Measurements from ENCODE around the gene GSG1L2. TPM values are rescaled to one million over a fixed set of nuclear protein-coding genes. Genes with fewer than 3 reads are reported as not detected.

GSG1L2 gene
- total and polyA plus RNA-seq, 2 experiments from 2014 or later, result not detected

GRCh38 chr17:9814337-9814945 lies 7.4 kb downstream of the GSG1L2 start:
- no peaks in the 10 kb centered on the region for H3K4me1 ChIP-seq (ENCODE audit: insufficient read depth)
- no peak for DNase-seq (ENCODE audit: low spot score)
- H3K4me2 ChIP-seq, result no peak overlapping the region
- H3K9me2 ChIP-seq (replicated peaks; ENCODE audit: insufficient read depth), result no peaks in the 10 kb centered on the region
- no peak overlapping the region for H3K4me3 ChIP-seq
- no peaks in the 10 kb centered on the region for H3K36me3 ChIP-seq (replicated peaks; ENCODE audit: insufficient read depth, low read depth)
- H2AFZ ChIP-seq, result no peak overlapping the region
- no peak overlapping the region for H3K27ac ChIP-seq
- TF ChIP-seq EZH2phosphoT487 (IDR thresholded peaks at IDR 0.05; ENCODE audit: low read depth, severe bottlenecking, unreplicated experiment) (no peak), CTCF (IDR thresholded peaks at IDR 0.05; ENCODE audit: poor library complexity) (no peak), EZH2 (IDR thresholded peaks at IDR 0.05; ENCODE audit: borderline replicate concordance) (no peak)
- no peaks in the 10 kb centered on the region for H4K20me1 ChIP-seq (ENCODE audit: insufficient read depth, poor library complexity, severe bottlenecking)
- WGBS (ENCODE audit: low lambda C conversion rate, missing lambda C conversion rate), result 80% methylated on average over 14 of the region's 14 CpGs
- no peaks in the 10 kb centered on the region for H3K79me2 ChIP-seq
- no peaks in the 10 kb centered on the region for H3K27me3 ChIP-seq
- no peaks in the 10 kb centered on the region for H3K9me3 ChIP-seq (ENCODE audit: low read depth)

DNA sequence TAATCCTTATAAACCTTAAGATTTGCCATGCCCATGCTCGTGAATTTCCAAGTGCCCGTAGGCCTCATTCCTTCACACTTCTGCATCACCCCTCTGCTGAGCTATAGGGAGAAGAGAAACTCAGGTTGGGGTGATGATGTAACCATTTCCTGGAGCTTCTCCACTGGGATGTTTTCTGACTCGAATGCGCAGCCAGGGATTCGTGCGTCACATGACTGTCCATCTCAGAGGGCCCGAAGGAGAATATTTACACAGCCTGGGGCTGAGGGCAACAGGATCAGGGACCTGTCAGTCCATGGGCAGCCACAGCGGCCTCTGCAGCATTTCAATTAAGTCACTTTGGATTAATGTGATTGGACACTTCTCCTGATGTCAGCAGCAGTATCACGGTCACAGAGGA lies 8.7 kb downstream of the GSG1L2 start:
- Histone ChIP-seq H3K4me1 (ENCODE audit: insufficient read depth) (no peaks in the 10 kb centered on the region), H3K9me3 (ENCODE audit: low read depth) (no peaks in the 10 kb centered on the region), H2AFZ (no peak overlapping the region), H3K36me3 (replicated peaks; ENCODE audit: insufficient read depth, low read depth) (no peaks in the 10 kb centered on the region), H3K4me3 (no peak overlapping the region), H4K20me1 (ENCODE audit: insufficient read depth, poor library complexity, severe bottlenecking) (no peaks in the 10 kb centered on the region), H3K9me2 (replicated peaks; ENCODE audit: insufficient read depth) (no peaks in the 10 kb centered on the region), H3K79me2 (no peaks in the 10 kb centered on the region), H3K27me3 (no peaks in the 10 kb centered on the region), H3K27ac (no peak overlapping the region), H3K4me2 (no peak overlapping the region)
- TF ChIP-seq EZH2phosphoT487 (IDR thresholded peaks at IDR 0.05; ENCODE audit: low read depth, severe bottlenecking, unreplicated experiment), result no peak
- TF ChIP-seq CTCF (IDR thresholded peaks at IDR 0.05; ENCODE audit: poor library complexity), result no peak
- no peak for TF ChIP-seq EZH2 (IDR thresholded peaks at IDR 0.05; ENCODE audit: borderline replicate concordance)
- DNase-seq (ENCODE audit: low spot score), result no peak
- 90% methylated on average over 9 of the region's 9 CpGs for WGBS (ENCODE audit: low lambda C conversion rate, missing lambda C conversion rate)

GRCh38 chr17:9811537-9811936 lies 10.3 kb downstream of the GSG1L2 start:
- TF ChIP-seq CTCF (IDR thresholded peaks at IDR 0.05; ENCODE audit: poor library complexity) (no peak), EZH2phosphoT487 (IDR thresholded peaks at IDR 0.05; ENCODE audit: low read depth, severe bottlenecking, unreplicated experiment) (no peak), EZH2 (IDR thresholded peaks at IDR 0.05; ENCODE audit: borderline replicate concordance) (no peak)
- Histone ChIP-seq H3K9me2 (replicated peaks; ENCODE audit: insufficient read depth) (no peaks in the 10 kb centered on the region), H3K4me2 (no peak overlapping the region), H4K20me1 (ENCODE audit: insufficient read depth, poor library complexity, severe bottlenecking) (no peaks in the 10 kb centered on the region), H3K27ac (no peak overlapping the region), H3K4me3 (no peak overlapping the region), H3K4me1 (ENCODE audit: insufficient read depth) (no peaks in the 10 kb centered on the region), H3K79me2 (no peaks in the 10 kb centered on the region), H3K27me3 (no peaks in the 10 kb centered on the region), H3K36me3 (replicated peaks; ENCODE audit: insufficient read depth, low read depth) (no peaks in the 10 kb centered on the region), H2AFZ (no peak overlapping the region), H3K9me3 (ENCODE audit: low read depth) (no peaks in the 10 kb centered on the region)
- DNase-seq (ENCODE audit: low spot score), result no peak
- WGBS (ENCODE audit: low lambda C conversion rate, missing lambda C conversion rate), result 34% methylated on average over 11 of the region's 11 CpGs

Measured in hepatocyte (in vitro differentiated cells).